NCI-H2107 treated with DMSO at 0.1 percent for 48 hours (cell line): Measurements from ENCODE around the gene FSTL4.
"Not testable (repeated sequence)": the region's sequence is repeated elsewhere in the genome, so short reads cannot be mapped to it uniquely, and the experiment has no call there.

Source experiments
- DNase-seq: peaks from one replicate; lab custom pipeline; 2025; ENCODE audit not compliant: unreplicated experiment; lab: John Stamatoyannopoulos, UW

Gene FSTL4

DNA sequence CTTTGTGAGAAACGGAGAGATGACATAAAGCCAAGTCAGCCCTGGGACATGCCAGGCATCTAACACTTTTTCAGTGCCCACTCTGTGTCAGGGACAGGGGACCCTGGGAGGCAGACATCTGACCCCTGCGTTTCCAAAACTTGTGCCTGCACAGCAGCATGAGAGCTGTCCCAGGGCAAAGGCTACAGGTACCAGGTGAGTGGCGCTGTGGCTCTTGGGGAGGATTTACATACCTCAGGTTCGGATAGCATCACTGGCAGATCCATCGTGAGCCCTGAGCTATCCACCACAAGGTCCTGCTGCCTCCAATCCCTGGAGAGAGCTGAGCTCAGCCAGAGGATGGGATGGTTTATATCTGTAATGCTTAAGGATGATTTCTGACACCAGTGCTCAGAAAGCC, 52.4 kb downstream of the FSTL4 start:
- no peak for DNase-seq

DNA sequence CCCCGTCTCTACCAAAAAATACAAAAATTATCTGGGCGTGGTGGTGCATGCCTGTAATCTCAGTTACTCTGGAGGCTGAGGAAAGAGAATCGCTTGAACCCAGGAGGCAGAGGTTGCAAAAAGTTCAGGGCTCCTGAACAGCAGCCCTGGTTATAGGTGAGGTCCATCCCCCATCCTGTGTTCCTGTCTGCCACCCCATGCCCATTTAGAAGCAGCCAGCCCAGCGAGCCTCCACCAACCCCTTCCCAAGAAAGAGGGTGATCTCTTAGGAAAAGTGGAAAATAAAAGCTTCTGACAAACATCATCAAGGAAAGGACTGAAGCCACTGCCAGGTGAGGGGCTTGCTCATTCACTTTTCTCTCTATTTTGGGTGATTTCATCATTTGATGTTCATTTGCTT, 55.8 kb downstream of the FSTL4 start:
- no peak for DNase-seq

DNA sequence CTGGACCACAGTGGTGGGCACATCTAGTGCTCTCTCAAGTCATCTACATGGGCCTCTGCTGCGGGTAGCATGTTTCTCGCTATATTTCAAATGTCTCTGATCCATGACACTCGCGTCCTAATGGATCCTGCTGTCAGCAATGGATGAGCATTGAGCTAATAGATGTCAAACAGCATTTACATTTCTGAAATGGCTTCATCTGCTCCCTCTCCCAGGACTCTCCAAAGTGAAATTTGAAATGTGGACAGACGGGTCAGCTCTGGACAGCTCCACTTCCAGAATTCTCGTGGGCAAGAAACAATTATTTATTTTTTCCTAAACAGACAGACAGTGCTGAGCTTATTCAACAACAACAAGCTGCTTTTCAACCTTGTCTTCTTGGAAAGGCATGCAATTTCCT, 58.1 kb downstream of the FSTL4 start:
- DNase-seq, result no peak

DNA sequence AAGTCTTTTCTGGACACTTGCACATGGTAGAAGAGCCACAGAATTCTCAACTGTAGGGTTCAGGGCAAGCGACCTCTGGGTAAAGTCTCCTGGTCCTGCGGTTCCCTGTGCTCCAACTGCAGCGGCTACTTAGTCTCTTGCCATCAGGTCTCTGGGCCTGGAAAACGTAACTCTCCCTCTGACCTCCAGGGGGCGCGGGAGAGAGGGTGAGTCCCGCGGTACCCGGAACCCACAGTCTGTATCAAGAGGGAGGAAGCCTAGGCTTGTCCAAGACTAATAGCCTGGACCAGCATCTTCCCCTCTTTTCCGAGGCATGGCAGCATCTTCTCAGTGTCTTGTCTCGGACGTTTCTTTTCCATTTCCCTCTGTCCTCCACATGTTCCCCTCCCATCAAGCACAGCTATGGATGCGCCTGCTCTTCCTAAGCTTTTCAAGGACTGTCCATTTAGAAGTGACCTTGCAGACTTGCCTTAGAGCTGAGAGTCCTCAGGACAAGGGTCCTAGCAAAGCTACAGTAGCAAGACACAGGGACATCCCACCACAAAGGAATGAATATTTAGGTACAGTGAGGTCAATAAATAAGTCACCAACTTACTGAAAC, 59.3 kb downstream of the FSTL4 start:
- no peak for DNase-seq

DNA sequence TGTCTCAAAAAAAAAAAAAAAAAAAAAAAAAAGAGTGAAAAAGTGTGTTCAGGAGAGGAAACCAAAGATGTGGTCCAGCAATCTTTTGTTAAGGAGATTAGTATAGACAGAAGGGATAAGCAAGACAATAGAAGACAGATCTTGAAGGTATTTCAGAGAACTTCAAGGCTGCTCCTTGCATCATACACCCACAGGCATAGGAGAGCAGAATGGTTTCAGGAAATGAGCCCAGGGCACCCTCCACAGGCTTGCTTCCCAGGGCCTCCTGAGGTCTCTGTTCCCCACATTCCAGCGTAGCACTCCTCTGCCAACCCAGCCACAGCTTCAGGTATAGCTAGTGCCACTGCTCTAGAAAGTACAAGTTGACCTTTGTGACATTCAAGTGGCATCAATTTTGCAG, 65.8 kb downstream of the FSTL4 start:
- DNase-seq, result no peak

DNA sequence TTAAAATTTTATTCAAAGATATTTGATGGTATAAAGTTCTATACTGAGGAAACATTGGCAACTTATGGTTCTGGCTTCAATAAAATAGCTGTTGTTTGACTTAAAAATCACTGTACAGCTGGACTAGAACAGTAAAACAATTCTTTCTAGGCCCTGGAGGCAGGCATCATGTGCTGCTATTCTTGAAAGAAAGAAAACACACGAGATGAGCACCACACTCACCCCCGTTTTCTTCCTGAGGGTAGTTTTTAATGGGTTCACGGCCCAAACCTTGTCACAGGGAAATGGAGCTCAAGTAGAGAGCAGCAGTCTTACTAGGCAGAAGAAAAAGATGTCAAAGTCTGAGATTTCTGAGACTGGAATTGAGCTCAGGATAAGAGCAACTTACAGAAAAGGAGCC, 68.0 kb downstream of the FSTL4 start:
- no peak for DNase-seq

DNA sequence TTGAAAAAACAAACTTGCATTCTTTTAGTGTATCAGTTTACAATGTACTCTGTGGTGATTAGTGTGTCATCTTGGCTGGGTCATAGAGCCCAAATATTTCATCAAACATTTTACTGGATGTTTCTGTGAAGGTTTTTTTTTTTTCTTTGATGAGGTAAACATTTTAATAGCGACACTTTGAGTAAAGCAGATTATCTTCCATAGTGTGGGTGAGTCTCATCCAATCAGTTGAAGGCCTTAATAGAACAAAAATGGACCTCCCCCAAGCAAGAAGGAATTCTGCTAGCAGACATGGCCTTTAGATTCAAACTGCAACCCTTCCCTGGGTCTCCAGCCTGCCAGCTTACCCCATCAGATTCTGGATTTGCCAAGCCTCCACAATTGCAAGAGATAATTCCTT, 72.5 kb downstream of the FSTL4 start:
- DNase-seq, result no peak

DNA sequence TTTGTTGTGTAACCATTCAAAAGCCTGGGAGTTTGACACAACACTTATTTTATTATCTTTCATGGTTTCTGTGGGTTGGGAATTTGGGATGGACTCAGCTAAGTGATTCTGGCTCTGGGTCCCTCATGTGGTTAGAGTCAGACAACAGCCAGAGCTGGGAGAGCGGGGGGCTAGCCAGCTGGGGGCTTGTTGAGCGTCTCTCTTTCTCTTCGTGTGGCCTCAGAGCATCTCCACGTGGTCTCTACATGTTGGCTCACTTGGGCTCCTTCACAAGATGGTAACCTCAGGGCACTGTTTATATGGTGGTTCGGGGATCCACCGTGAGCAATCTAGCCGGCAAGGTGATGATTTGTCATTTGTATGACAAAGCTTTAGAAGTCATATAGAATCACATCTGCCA, 73.6 kb downstream of the FSTL4 start:
- DNase-seq, result no peak

DNA sequence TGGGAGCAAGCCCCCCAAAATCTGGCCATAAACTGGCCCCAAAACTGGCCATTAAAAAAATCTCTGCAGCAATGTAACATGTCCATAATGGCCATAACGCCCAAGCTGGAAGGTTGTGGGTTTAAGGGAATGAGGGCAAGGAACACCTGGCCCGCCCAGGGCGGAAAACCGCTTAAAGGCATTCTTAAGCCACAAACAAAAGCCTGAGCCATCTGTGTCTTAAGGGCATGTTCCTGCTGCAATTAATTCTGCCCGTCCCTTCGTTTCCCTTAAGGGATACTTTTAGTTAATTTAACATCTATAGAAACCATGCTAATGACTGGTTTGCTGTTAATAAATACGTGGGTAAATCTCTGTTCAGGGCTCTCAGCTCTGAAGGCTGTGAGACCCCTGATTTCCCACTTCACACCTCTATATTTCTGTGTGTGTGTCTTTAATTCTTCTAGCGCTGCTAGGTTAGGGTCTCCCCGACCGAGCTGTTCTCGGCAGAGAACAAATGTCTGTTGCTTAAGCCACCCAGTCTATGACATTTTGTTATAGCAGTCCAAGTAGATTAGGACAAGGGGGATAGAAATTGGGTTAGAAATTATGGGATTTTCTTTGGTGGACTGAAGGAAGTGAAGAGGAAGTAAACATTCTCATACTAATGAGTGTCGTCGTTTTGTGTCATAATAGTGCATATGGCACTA, 77.0 kb downstream of the FSTL4 start:
- not testable (repeated sequence) for DNase-seq

DNA sequence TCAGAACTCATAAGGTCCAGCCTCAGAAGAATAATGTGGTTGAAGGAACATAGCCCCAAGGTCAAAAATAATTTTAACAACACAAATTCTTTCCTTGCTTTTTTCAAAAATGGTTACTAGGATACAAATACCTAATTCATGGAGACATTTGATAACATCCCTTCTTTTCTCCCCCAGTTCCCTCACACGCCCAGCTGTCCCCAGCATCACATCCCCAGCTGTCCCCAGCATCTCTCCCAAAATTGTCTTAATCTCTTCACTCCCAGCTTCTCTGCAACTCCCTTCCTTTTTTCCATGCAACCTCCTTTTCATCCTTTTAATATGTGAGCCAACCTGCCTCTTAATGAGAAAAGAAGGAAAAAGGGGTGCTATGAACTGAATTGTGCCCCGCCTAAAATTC, 77.8 kb downstream of the FSTL4 start:
- no peak for DNase-seq

DNA sequence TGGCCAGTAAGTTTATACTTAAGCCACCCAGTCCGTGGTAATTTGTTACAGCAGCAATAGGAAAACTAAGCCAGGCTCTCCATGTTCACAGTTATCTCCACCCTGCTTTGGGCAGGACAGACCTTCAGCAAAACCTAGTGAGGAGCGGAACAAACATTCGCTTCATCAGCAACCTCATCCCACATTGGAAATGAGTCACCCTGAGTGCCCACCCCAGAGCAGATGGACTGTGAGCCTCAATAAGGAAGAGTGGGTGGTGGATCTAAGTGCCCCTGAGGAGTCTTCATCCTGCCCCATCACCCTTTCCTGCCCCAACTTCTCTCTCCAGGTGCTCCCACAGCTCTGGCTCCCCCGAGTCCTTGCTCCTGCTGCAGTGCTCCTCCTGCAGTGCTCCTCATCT, 78.8 kb downstream of the FSTL4 start:
- no peak for DNase-seq

DNA sequence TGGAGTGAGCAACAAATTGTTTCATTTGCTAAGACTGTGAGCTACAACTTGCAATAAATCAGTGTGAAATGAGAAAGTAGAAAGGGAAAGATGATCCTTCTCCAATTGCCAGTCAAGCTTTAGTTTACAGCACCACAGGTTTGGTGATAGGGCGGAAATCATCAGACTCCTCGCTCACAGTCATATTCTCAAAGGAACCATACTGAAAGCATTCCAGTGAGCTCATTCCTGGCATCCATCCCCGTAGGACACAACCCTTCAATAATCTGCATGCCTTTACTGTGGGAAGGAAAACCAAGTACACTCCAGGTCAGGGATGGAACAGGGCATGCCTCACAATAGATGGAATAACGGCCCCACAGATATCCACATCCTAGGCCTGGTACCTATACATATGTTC, 80.7 kb downstream of the FSTL4 start:
- DNase-seq, result no peak

DNA sequence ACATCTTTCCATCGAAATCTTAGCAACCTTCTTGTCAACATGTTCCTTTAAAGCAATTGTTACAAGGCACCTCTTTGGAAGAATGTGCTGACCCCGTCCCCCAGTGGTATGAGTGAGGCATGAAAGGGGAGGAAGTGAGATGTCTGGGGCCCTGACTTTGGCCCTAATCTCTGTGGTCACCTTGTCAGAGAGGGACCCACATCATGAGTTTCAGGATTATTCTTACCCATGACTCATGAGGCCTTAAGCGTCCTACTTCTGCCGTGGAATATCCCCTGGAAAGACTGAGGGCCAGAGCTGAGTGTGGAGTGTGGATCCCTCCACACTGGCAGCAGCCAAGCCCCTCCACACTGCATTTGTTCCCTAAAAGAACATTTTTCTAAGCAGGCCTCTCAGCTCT, 81.2 kb downstream of the FSTL4 start:
- DNase-seq, result no peak

DNA sequence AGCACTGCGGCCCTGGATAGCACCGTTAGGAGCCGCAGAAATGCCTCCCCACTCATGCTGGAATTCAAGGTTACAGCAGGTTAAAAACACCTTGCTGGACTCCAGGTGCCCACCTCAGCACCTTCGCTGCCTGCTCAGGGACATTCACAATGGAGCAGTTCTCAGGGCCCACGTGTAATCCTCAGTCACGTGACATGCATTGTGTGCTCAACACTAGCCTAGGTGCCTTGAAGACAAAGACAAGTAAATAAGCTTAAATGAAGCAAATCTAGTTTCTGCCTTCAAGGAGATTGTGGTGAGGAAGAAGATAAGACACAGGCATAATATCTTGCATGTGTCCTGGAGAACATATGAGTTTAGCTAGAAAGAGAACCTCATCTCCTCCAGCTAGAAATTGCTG, 82.1 kb downstream of the FSTL4 start:
- DNase-seq, result no peak

DNA sequence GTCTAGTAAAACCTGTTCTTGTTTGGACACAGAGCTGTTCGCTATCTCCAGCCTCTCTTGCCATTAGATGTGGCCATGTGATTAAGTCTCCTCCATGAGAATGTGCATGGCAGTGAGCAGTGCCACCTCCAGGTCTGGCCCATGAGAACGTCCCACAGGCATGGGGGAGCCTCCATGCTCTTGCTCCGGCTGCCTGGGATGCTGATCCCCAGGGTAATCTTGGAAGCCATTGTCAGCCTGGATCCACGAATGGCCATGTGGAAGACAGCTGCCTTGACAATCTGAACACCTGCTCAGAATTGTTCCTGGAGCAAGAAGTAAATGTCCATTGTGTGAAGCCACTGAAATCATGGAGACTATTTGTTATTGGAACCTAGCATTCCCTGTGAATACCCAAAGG, 83.5 kb downstream of the FSTL4 start:
- DNase-seq, result no peak

DNA sequence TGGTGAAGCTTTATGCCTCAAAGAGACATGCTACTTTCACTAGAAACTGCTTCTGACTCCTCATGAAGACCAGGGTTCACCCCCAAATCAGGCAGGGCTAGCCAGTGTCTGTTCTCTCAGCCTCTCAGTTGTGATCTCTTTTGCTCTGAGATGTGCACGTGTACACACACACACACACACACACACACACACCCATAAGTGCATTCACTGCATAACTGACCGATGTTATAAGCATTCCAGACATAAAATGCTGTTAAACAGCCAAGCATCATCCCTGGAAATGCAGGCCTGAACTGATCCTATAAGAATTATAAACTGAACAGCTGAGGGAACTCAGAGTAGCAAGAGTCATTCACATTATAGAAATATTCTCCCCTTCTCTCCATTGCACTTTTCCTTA, 85.0 kb downstream of the FSTL4 start:
- DNase-seq, result no peak

DNA sequence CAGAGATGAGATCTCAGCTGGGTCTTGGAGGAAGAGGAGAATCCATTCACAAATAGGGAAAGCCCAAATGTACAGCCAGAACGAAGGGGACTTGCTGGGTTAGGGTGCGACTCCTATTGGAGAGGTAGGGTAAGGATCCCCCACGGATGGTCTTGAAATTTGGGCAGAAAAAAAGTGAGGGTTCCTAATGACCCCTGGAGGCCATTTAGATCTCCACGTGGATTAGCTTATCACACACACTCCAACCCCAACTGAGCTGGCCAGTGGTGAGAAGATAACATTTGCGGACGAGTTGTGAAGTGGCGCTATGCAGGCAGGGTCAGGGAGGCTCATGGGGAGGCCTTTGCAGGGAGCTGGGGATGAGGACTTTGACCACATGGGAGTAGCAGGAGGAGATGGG, 86.0 kb downstream of the FSTL4 start:
- DNase-seq, result no peak

DNA sequence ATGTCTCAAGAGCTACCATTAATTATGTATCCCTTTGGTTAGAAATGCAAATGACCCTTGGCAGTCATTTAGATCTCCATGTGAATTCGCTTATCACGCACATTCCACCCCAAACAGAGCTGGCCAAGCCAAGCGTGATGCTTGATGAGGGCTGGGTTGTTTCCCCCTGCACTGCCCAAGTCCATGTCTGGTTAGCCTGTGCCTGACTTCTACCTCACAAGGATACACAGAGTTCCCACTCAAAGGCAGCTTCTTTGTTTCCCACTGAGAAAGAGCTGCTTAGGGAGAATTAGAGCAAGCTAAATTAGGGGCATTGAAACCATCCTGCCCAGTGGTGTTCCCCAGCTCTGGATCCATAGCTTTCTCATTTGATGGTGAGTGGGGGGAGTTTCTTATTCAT, 87.2 kb downstream of the FSTL4 start:
- DNase-seq, result no peak

DNA sequence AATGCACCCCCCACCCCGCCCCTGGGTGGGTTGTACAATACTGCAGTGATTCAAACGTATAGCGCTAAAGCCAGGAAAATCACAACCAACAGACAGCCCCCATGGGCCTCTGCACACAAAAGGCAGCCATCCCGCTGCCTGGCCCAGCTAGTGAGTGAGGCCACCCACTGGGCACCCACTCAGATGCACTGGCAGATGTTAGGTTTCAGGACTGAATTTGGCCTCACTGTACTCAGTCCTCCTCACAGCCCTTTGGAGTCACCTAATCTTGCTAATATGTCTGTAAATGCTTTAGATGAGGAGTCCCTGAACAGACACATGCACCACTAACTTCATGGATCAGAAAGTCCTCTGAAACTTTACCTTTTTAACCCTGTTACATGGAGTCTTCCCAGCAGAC, 87.7 kb downstream of the FSTL4 start:
- no peak for DNase-seq

DNA sequence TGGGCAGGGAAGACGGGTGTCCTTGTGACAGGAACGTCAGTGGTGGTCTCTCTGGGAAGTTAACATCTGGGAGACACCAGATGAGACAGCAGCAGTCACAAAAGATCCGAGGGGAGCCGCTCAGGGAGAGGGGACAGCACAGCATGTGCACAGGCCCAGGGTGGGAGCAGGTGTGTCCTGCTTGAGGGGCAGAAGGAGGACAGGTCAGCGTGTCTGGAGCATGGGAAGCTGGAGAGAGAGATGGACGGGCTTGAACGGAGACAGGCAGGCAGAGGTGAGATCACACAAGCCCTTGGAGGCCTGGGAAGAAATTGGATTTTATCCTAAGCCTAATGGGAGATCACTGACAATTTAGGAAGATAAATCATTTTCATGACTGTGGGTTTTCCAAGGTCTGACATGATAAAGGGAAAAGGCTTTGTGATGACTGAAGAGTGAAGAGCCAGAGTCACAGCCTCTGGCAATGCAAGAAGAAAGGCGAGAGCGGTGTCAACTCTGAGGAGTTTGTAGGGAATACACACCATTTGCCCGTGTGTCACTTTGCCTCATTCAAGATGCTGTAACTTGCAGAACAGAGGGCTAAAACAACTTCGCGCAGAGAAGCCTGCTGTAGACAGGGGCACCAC, 88.3 kb downstream of the FSTL4 start:
- no peak for DNase-seq

DNA sequence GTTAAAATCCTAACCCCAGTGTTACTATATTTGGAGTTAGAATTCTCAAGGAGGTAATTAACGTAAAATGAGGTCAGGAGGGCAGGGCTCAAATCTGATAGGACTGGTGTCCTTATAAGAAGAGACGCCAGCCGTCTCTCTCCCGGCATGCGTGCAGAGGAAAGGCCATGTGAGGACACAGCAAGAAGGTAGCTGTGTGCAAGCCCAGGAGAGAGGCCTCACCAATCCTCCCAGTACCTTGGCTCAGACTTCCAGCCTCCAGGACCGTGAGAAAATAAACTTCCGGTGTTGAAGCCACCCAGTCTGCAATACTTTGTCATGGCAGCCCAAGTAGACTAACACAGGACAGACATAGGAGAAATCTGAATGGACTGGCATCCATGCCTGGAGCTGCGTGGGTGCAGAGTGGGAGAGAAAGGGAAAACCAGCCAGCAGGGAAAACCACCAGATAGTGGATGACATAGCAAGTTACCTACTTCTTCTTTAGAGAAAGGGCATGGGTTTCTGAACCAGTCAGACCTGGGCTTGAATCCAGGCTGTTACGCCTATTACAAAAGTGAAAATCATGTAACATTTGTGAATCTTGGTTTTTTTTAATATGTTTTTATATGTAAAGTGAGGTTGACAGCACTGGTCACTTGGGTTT, 89.2 kb downstream of the FSTL4 start:
- no peak for DNase-seq

DNA sequence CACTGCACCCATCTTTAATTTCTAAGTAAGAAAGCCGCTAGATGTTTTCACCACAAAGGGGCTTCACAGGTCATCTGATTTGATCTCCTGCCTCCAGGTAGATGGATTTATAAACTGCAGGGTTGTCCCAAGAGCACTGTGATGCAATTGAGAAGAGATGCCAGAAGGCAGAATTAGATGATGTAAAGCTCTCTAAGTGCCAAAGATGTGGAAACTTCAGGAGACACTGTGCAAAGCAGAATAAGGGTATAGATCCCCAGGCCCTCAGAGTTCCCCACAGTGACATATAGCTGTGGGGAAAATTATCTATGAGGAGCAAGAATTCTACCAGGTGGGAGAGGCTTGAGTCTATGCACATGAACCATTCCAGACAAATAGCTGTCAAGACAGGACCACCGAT, 90.5 kb downstream of the FSTL4 start:
- DNase-seq, result no peak
